Measurements from ENCODE around the gene GSE1. TPM values are rescaled to one million over a fixed set of nuclear protein-coding genes. Genes with fewer than 3 reads are reported as not detected.

The GSE1 gene
- total RNA-seq, 4 donors from 2014 or later, result 46.7 to 144 (median 96.9) TPM

- DNase-seq (ENCODE audit: low spot score in 2 of 2), result no peak
- H3K4me3 ChIP-seq, result no peak overlapping the region
- WGBS, result 74% methylated on average over 26 of the region's 42 CpGs
- H3K27ac ChIP-seq, result no peak overlapping the region
- H3K9me3 ChIP-seq, result no peaks in the 10 kb centered on the region
- peaks cover 43% of the 10 kb centered on the region for H3K36me3 ChIP-seq
- H3K4me1 ChIP-seq, result peaks cover 35% of the 10 kb centered on the region
- no peaks in the 10 kb centered on the region for H3K27me3 ChIP-seq
- TF ChIP-seq POLR2AphosphoS5 (IDR thresholded peaks at IDR 0.05) (no peak), EP300 (IDR thresholded peaks at IDR 0.05) (no peak), POLR2A (IDR thresholded peaks at IDR 0.05) (no peak), CTCF (IDR thresholded peaks at IDR 0.05) (no peak)
Observed at GRCh38 chr16:85650844-85651628, 37.9 kb downstream of the GSE1 start.

DNA sequence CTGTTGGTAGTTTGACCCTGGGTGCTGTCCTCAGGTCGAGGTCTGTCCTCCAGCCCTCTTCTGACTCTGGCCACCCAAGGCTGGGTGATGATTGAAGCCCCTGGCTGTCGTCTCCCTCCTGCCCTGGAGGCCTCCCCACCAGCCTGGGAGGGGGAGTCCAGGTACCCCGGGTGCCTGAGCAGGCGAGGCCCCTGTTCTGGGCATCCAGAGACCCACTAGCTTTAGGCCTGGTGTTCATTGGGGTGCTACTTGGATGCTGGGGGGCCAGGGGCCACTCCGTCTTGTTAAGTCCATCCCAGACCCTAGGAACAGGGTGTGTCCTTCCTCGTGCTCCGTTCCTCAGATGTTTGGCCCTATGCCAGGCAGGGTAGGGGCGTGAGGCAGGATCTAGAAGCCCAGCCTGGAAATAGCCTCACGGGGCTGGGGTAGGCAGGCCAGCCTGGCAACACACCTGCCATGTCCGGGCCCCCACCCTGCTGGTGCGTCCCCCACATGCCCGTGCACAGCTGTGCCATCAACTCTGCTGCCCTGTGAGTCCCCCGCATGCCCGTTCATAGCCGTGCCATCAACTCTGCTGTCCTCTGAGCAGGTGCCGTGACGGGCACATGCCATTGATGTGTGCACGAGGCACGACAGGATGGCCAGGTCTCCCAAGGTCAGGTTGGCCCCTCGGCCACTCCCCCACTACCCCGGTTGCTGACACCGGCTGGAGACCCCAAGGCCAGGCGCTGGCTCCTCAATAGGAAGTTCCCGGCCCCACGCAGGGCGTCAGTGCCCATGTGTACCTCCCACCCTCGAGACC, 38.7 kb downstream of the GSE1 start:
- H3K4me1 ChIP-seq, result peaks cover 34% of the 10 kb centered on the region
- H3K27ac ChIP-seq, result no peak overlapping the region
- WGBS, result 78% methylated on average over 15 of the region's 27 CpGs
- peaks cover 51% of the 10 kb centered on the region for H3K36me3 ChIP-seq
- no peaks in the 10 kb centered on the region for H3K9me3 ChIP-seq
- TF ChIP-seq EP300 (IDR thresholded peaks at IDR 0.05) (no peak), POLR2A (IDR thresholded peaks at IDR 0.05) (no peak), CTCF (IDR thresholded peaks at IDR 0.05) (no peak), POLR2AphosphoS5 (IDR thresholded peaks at IDR 0.05) (no peak)
- no peak for DNase-seq (ENCODE audit: low spot score in 2 of 2)
- no peaks in the 10 kb centered on the region for H3K27me3 ChIP-seq
- no peak overlapping the region for H3K4me3 ChIP-seq

- H3K4me3 ChIP-seq, result no peak overlapping the region
- DNase-seq (ENCODE audit: low spot score in 2 of 2), result peak in 1 of 2 donors; percentile 82
- 43% methylated on average over 12 of the region's 35 CpGs for WGBS
- H3K9me3 ChIP-seq, result no peaks in the 10 kb centered on the region
- no peak for TF ChIP-seq EP300 (IDR thresholded peaks at IDR 0.05)
- TF ChIP-seq POLR2A (IDR thresholded peaks at IDR 0.05), result no peak
- no peak for TF ChIP-seq CTCF (IDR thresholded peaks at IDR 0.05)
- H3K36me3 ChIP-seq, result peaks cover 59% of the 10 kb centered on the region
- peak overlapping the region; percentile 2 for H3K27ac ChIP-seq
- H3K4me1 ChIP-seq, result peaks cover 34% of the 10 kb centered on the region
- no peaks in the 10 kb centered on the region for H3K27me3 ChIP-seq
Observed at GRCh38 chr16:85652431-85653221, 39.5 kb downstream of the GSE1 start.

DNA sequence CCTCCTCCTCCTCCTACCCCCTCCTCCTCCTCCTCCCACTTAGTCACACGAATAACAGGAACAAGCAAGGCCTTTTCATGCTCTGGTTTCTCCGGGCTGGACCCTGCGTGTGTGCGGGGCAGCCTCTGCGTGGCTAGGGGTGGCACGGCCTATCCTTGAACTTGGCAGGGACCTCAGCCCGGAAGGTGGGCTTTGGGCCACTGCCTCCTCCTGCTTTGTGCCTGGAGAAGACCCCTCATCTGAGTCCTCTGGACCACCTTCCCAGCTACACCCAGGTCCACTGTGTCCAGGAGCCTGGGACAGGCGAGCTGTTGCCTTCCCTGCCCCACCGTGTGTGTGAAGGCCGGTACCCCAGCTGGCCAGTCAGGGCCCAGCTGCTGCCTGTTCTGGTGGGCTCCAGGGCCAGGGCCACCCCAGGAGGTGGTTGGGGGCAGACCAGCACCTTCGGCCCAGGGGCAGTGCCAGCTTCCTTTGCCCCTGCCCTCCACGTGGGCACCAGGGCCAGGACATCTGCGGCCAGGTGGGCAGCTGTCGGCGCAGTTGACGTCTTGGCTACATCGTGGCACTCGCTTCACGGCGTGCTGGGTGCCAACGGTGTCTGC, 40.3 kb downstream of the GSE1 start:
- WGBS, result 93% methylated on average over 3 of the region's 21 CpGs
- Histone ChIP-seq H3K4me1 (peaks cover 34% of the 10 kb centered on the region), H3K27ac (peak overlapping the region; percentile 34), H3K27me3 (no peaks in the 10 kb centered on the region), H3K9me3 (no peaks in the 10 kb centered on the region), H3K4me3 (no peak overlapping the region), H3K36me3 (peaks cover 66% of the 10 kb centered on the region)
- no peak for TF ChIP-seq POLR2A (IDR thresholded peaks at IDR 0.05)
- no peak for DNase-seq (ENCODE audit: low spot score in 2 of 2)

DNA sequence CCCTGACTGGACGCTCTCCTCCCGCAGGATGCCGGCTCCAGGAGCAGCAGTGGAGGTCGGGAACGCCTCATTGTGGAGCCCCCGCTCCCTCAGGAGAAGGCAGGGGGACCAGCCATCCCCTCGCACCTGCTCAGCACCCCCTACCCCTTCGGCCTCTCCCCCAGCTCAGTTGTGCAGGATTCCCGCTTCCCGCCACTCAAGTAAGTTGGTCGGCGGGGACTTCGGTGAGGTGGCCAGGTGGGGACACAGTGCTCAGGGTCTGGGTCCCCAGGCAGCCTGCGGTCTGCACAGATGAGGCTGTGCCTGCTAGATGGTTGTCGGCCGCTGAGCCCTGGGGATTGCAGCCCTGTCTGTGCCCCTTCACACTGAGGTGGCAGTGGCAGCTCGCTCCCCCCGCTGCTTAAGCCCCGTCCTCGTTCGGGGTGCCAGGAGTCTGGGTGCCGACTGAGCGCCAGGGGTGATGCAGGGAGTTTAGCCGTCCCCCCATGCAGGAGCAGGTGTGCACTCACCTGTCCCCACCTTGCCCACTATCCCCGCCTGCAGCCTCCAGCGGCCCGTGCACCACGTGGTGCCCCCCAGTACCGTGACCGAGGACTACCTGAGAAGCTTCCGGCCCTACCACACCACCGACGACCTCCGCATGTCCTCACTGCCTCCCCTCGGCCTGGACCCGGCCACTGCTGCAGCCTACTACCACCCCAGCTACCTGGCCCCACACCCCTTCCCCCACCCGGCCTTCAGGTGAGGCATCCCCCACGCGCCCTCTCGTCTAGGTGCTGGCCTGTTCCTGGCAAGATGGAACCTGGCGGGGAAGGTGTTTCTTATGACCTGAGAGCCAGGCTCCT, 41.4 kb downstream of the GSE1 start:
- 97% methylated on average over 14 of the region's 41 CpGs for WGBS
- no peak overlapping the region for H3K27ac ChIP-seq

More for the DNA sequence above, 41.4 kb downstream of the GSE1 start:
- no peaks in the 10 kb centered on the region for H3K9me3 ChIP-seq
- TF ChIP-seq POLR2A (IDR thresholded peaks at IDR 0.05) (no peak), POLR2AphosphoS5 (IDR thresholded peaks at IDR 0.05) (no peak), CTCF (IDR thresholded peaks at IDR 0.05) (no peak), EP300 (IDR thresholded peaks at IDR 0.05) (no peak)
- no peaks in the 10 kb centered on the region for H3K27me3 ChIP-seq
- no peak for DNase-seq (ENCODE audit: low spot score in 2 of 2)
- peaks cover 35% of the 10 kb centered on the region for H3K4me1 ChIP-seq
- H3K4me3 ChIP-seq, result no peak overlapping the region
- H3K36me3 ChIP-seq, result peaks cover 64% of the 10 kb centered on the region
